ENCODE results near the gene GTF3C2. TPM values are rescaled to one million over a fixed set of nuclear protein-coding genes. Genes with fewer than 3 reads are reported as not detected.

The GTF3C2 gene
- total RNA-seq, 5 donors from 2014 or later (not counting 1 experiment from before 2014, with no cell fraction given): 69.8 to 89.9 (median 82.1) TPM

DNA sequence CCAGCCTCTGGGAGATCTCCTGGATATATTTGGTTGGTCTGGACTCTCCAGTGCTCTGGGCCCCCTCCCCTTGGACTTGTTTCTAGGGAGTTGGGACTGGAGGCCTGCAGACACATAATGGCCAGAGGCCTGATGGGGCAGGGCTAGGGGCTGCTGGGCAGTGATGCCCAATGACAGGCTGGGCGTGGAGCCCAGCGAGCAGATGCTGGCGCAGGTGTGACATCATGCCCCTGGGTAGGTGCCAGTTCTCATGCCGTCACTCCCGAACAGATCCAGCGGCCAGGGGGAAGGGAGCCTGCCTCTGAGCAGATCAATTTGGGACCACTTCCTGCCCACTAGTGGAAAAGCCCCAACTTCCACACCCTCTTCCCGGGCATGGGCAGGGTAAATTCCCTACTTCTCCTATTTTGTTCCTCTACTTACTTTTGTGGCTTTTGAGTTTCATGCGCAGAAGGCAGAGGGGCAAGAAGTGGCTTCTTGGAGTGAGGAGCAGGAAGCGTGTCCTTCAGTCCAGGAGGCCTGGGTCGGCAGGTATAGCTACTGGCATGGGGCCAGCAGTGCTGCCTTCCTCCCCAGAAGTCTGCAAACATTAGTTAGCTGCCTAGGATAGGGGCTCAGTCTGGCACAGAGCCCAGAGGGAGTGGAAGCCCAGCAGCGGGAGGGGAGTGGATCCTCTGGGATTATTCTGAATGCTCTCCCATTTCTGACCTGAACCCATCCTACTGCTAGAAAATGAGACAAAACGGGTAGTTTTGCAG is 39.7 kb downstream of the GTF3C2 start:
- CTCF ChIA-PET: interaction anchor here in 1 of 2 donors (2.6 kb wide), 1 partner anchor 14 kb away, joined by 7 read pairs; no protein-coding TSS in a partner anchor
- POLR2A ChIA-PET: no interaction called here
- H3K36me3 ChIP-seq (ENCODE audit: control insufficient read depth in 2 of 2, extremely low read depth in 1 of 2, insufficient read depth in 1 of 2, low read length in 1 of 2): peaks cover 7 to 13% of the 10 kb centered on the region in 2 donors
- H3K27me3 Mint-ChIP-seq: no peaks in the 10 kb centered on the region
- DNase-seq (no peak), ATAC-seq (replicated peaks in 1 of 4) (no peak)
- 97% methylated on average over 10 of the region's 12 CpGs for WGBS (ENCODE audit: insufficient coverage)
- H3K27ac Mint-ChIP-seq: no peak overlapping the region
- no peak overlapping the region for H3K27ac ChIP-seq (ENCODE audit: low read length)
- no peaks in the 10 kb centered on the region for H3K9me3 Mint-ChIP-seq
- H3K36me3 Mint-ChIP-seq: peaks cover 17% of the 10 kb centered on the region
- H3K4me3 Mint-ChIP-seq: no peak overlapping the region
- H3K4me1 Mint-ChIP-seq: peaks cover 4 to 11% (median 5%) of the 10 kb centered on the region in 3 donors
- H3K4me3 ChIP-seq (ENCODE audit: control insufficient read depth in 1 of 2, extremely low read depth in 1 of 2, low read length in 1 of 2): no peak overlapping the region
- H3K27me3 ChIP-seq (replicated peaks in 1 of 2; ENCODE audit: control insufficient read depth in 2 of 2, extremely low read depth in 1 of 2, insufficient read depth in 2 of 2, low read length in 1 of 2): no peaks in the 10 kb centered on the region
- H3K4me1 ChIP-seq (ENCODE audit: control insufficient read depth in 1 of 2, extremely low read depth in 1 of 2, insufficient read depth in 2 of 2, low read length in 2 of 2): peaks cover 2 to 3% of the 10 kb centered on the region in 2 experiments
- no peaks in the 10 kb centered on the region for H3K9me3 ChIP-seq

DNA sequence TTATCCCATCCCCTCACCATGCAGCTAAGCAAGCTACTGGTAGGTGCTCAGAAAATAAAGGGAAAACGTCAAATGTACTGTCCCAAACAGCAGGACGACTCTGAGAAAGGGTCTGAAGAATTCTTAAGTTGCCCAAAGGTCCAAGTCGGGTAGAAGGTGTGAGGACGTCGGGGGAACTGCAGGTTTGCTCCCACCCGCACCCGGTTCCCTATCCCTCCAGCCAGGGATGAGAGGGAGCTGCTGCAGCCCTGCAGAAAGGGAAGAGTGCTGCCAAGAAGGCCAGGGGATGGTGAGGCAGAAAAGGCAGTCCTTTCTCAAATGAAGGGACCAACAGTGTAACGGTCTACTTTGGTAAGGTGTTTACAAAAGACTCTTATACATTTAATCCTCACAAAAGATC is 41.4 kb downstream of the GTF3C2 start:
- H3K4me1 Mint-ChIP-seq: no peaks in the 10 kb centered on the region
- Histone ChIP-seq H3K27ac (ENCODE audit: low read length) (no peak overlapping the region), H3K4me1 (ENCODE audit: control insufficient read depth in 1 of 2, extremely low read depth in 1 of 2, insufficient read depth in 2 of 2, low read length in 2 of 2) (peaks cover 0 to 2% of the 10 kb centered on the region in 2 experiments), H3K27me3 (replicated peaks in 1 of 2; ENCODE audit: control insufficient read depth in 2 of 2, extremely low read depth in 1 of 2, insufficient read depth in 2 of 2, low read length in 1 of 2) (no peaks in the 10 kb centered on the region), H3K36me3 (ENCODE audit: control insufficient read depth in 2 of 2, extremely low read depth in 1 of 2, insufficient read depth in 1 of 2, low read length in 1 of 2) (peaks cover 17 to 18% of the 10 kb centered on the region in 2 donors), H3K9me3 (no peaks in the 10 kb centered on the region), H3K4me3 (ENCODE audit: control insufficient read depth in 1 of 2, extremely low read depth in 1 of 2, low read length in 1 of 2) (no peak overlapping the region)
- H3K36me3 Mint-ChIP-seq: peaks cover 20% of the 10 kb centered on the region
- H3K27me3 Mint-ChIP-seq: no peaks in the 10 kb centered on the region
- no peaks in the 10 kb centered on the region for H3K9me3 Mint-ChIP-seq
- ChIA-PET CTCF (interaction anchor here in 1 of 2 donors (0.5 kb wide), 1 partner anchor 981 kb away, joined by 3 read pairs; no protein-coding TSS in a partner anchor), POLR2A (no interaction called here)
- DNase-seq: no peak
- WGBS (ENCODE audit: insufficient coverage): 98% methylated on average over 7 of the region's 8 CpGs
- ATAC-seq (replicated peaks in 1 of 4): no peak
- H3K4me3 Mint-ChIP-seq: no peak overlapping the region
- no peak overlapping the region for H3K27ac Mint-ChIP-seq

DNA sequence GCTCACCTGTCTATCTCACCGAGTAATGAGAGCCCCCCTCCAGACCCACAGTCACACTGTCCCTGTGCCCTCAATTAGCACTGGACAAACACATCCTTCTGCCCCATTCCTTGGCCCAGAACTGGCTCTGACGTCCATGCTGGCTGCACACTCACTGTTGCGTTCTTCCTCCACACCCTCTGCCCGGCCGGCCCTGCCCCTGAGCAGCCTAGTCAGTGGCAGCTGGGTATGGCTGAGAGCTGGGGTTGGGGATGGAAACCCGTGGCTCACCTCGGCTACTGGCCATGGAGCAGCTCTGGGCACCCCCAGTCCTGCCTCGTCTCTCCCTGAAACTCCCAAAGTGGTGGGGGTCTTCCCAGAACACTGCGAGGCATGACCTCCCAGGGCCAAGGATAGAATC is 41.9 kb downstream of the GTF3C2 start:
- Mint-ChIP-seq H3K36me3 (peaks cover 23% of the 10 kb centered on the region), H3K4me1 (no peaks in the 10 kb centered on the region), H3K4me3 (no peak overlapping the region), H3K27ac (no peak overlapping the region), H3K9me3 (no peaks in the 10 kb centered on the region), H3K27me3 (no peaks in the 10 kb centered on the region)
- no peak overlapping the region for H3K27ac ChIP-seq (ENCODE audit: low read length)
- H3K36me3 ChIP-seq (ENCODE audit: control insufficient read depth in 2 of 2, extremely low read depth in 1 of 2, insufficient read depth in 1 of 2, low read length in 1 of 2): peaks cover 18 to 19% of the 10 kb centered on the region in 2 donors
- DNase-seq (no peak), ATAC-seq (replicated peaks in 1 of 4) (no peak)
- H3K27me3 ChIP-seq (replicated peaks in 1 of 2; ENCODE audit: control insufficient read depth in 2 of 2, extremely low read depth in 1 of 2, insufficient read depth in 2 of 2, low read length in 1 of 2): no peaks in the 10 kb centered on the region
- ChIA-PET POLR2A (no interaction called here), CTCF (interaction anchor here in 1 of 2 donors (0.5 kb wide), 1 partner anchor 981 kb away, joined by 3 read pairs; no protein-coding TSS in a partner anchor)
- no peaks in the 10 kb centered on the region for H3K9me3 ChIP-seq
- 100% methylated on average over 2 of the region's 9 CpGs for WGBS (ENCODE audit: insufficient coverage)
- peaks cover 0 to 2% of the 10 kb centered on the region in 2 experiments for H3K4me1 ChIP-seq (ENCODE audit: control insufficient read depth in 1 of 2, extremely low read depth in 1 of 2, insufficient read depth in 2 of 2, low read length in 2 of 2)
- H3K4me3 ChIP-seq (ENCODE audit: control insufficient read depth in 1 of 2, extremely low read depth in 1 of 2, low read length in 1 of 2): no peak overlapping the region

DNA sequence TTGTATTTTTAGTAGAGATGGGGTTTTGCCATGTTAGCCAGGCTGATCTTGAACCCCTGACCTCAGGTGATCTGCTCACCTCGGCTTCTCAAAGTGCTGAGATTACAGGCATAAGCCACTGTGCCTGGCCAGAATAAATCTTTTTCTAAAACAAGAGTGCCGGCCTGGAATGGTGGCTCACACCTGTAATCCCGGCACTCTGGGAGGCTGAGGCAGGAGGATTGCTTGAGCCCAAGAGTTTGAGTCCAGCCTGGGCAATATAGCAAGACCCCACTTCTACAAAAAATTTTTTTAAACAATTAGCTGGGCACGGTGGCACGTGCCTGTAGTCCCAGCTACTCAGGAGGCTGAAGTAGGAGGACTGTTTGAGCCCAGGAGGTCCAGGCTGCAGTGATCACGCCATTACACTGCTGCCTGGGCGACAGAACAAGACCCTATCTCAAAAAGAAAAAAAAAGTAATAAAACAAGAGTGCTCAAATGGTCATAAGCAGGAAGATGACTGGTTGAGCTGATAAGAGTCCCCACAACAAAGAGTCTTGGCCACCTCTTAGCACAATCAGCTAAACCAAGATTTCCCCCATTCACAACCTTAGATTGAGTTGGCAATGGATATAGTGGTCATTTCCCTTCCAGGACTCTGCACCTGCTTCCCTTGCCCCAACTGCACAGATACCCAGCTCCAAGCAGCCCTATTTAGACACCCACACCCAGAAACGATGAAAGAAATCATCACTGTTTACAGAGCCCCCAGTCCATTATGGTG is 42.5 kb downstream of the GTF3C2 start:
- WGBS (ENCODE audit: insufficient coverage): 100% methylated on average over 3 of the region's 8 CpGs

DNA sequence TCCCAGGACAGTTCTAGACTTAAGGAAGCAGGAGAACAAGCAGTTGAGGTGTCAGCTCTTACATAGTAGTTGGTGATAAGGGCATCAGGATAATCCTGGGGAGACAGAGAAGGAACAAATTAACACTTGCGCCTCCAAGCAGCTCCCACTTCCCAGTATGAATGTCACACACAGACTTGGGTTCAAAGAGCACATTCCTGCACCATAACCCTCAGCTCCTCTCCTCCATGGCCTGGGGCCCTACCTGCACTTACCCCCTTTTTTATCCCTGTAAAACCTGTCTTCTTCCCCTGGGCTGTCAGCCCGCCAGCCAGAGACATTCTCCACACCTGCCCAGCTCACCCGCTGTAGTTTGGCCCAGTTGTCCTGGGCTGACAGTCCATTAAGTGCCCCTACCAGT is 44.4 kb downstream of the GTF3C2 start:
- POLR2A ChIA-PET: no interaction called here
- WGBS (ENCODE audit: insufficient coverage): 100% methylated on average over 2 of the region's 3 CpGs

More for the DNA sequence above, 42.5 kb downstream of the GTF3C2 start:
- H3K27ac Mint-ChIP-seq: no peak overlapping the region
- Histone ChIP-seq H3K27me3 (replicated peaks in 1 of 2; ENCODE audit: control insufficient read depth in 2 of 2, extremely low read depth in 1 of 2, insufficient read depth in 2 of 2, low read length in 1 of 2) (no peaks in the 10 kb centered on the region), H3K36me3 (ENCODE audit: control insufficient read depth in 2 of 2, extremely low read depth in 1 of 2, insufficient read depth in 1 of 2, low read length in 1 of 2) (peaks cover 18 to 21% of the 10 kb centered on the region in 2 donors), H3K27ac (ENCODE audit: low read length) (no peak overlapping the region), H3K4me1 (ENCODE audit: control insufficient read depth in 1 of 2, extremely low read depth in 1 of 2, insufficient read depth in 2 of 2, low read length in 2 of 2) (peaks cover 0 to 2% of the 10 kb centered on the region in 2 experiments), H3K4me3 (ENCODE audit: control insufficient read depth in 1 of 2, extremely low read depth in 1 of 2, low read length in 1 of 2) (no peak overlapping the region), H3K9me3 (no peaks in the 10 kb centered on the region)
- DNase-seq (no peak), ATAC-seq (replicated peaks in 1 of 4) (no peak)
- peaks cover 0 to 2% (median 0%) of the 10 kb centered on the region in 3 donors for H3K4me1 Mint-ChIP-seq
- no peak overlapping the region for H3K4me3 Mint-ChIP-seq
- POLR2A ChIA-PET: no interaction called here
- H3K36me3 Mint-ChIP-seq: peaks cover 28% of the 10 kb centered on the region
- H3K9me3 Mint-ChIP-seq: no peaks in the 10 kb centered on the region
- no peaks in the 10 kb centered on the region for H3K27me3 Mint-ChIP-seq
- CTCF ChIA-PET: no interaction called here

DNA sequence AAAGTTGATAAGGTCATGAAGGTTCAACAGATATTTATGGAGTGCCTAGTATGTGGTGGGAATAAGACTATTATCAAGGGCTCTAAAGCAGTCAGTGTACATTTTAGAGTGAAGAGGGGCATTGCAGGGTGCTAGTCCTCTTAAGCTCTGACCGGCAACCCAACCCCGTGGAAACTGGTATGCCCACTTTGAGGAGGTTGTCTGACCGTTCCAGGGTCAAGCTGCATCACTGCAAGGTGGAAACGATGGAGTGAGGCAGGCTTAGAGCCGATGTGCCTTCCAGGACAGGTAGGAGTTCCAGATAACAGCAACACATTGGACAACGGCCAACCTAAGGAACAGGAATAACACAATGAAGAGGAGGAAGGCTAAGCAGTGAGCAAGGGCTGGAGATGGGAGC is 46.9 kb downstream of the GTF3C2 start:
- WGBS (ENCODE audit: insufficient coverage): 97% methylated on average over 6 of the region's 6 CpGs
- no peaks in the 10 kb centered on the region for H3K9me3 ChIP-seq
- no peak overlapping the region for H3K27ac Mint-ChIP-seq
- DNase-seq (no peak), ATAC-seq (replicated peaks in 1 of 4) (no peak)
- peaks cover 9 to 21% of the 10 kb centered on the region in 2 donors for H3K27me3 Mint-ChIP-seq
- CTCF ChIA-PET: interaction anchor here in 1 of 2 donors (0.5 to 0.7 kb wide), 2 partner anchors 20 to 97 kb away, joined by 4 to 5 read pairs; no protein-coding TSS in a partner anchor
- peaks cover 25% of the 10 kb centered on the region for H3K36me3 Mint-ChIP-seq
- no peak overlapping the region for H3K4me3 ChIP-seq (ENCODE audit: control insufficient read depth in 1 of 2, extremely low read depth in 1 of 2, low read length in 1 of 2)
- H3K9me3 Mint-ChIP-seq: no peaks in the 10 kb centered on the region
- H3K4me1 ChIP-seq (ENCODE audit: control insufficient read depth in 1 of 2, extremely low read depth in 1 of 2, insufficient read depth in 2 of 2, low read length in 2 of 2): peaks cover 0 to 19% of the 10 kb centered on the region in 2 experiments
- peaks cover 5 to 15% of the 10 kb centered on the region in 2 donors for H3K36me3 ChIP-seq (ENCODE audit: control insufficient read depth in 2 of 2, extremely low read depth in 1 of 2, insufficient read depth in 1 of 2, low read length in 1 of 2)
- H3K27me3 ChIP-seq (replicated peaks in 1 of 2; ENCODE audit: control insufficient read depth in 2 of 2, extremely low read depth in 1 of 2, insufficient read depth in 2 of 2, low read length in 1 of 2): peaks cover 2 to 36% of the 10 kb centered on the region in 2 experiments
- POLR2A ChIA-PET: no interaction called here
- no peak overlapping the region for H3K4me3 Mint-ChIP-seq
- H3K4me1 Mint-ChIP-seq: peaks cover 0 to 11% (median 4%) of the 10 kb centered on the region in 3 donors
- no peak overlapping the region for H3K27ac ChIP-seq (ENCODE audit: low read length)

More for the DNA sequence above, 44.4 kb downstream of the GTF3C2 start:
- H3K27me3 ChIP-seq (replicated peaks in 1 of 2; ENCODE audit: control insufficient read depth in 2 of 2, extremely low read depth in 1 of 2, insufficient read depth in 2 of 2, low read length in 1 of 2): peaks cover 2 to 12% of the 10 kb centered on the region in 2 experiments
- H3K27ac ChIP-seq (ENCODE audit: low read length): no peak overlapping the region
- H3K9me3 ChIP-seq: no peaks in the 10 kb centered on the region
- H3K4me3 ChIP-seq (ENCODE audit: control insufficient read depth in 1 of 2, extremely low read depth in 1 of 2, low read length in 1 of 2): no peak overlapping the region
- no peak for ATAC-seq (replicated peaks in 1 of 4)
- H3K9me3 Mint-ChIP-seq: no peaks in the 10 kb centered on the region
- peaks cover 15 to 21% of the 10 kb centered on the region in 2 donors for H3K36me3 ChIP-seq (ENCODE audit: control insufficient read depth in 2 of 2, extremely low read depth in 1 of 2, insufficient read depth in 1 of 2, low read length in 1 of 2)
- no peak overlapping the region for H3K27ac Mint-ChIP-seq
- H3K36me3 Mint-ChIP-seq: peaks cover 25% of the 10 kb centered on the region
- H3K27me3 Mint-ChIP-seq: peaks cover 0 to 3% of the 10 kb centered on the region in 2 donors
- no peak overlapping the region for H3K4me3 Mint-ChIP-seq
- peaks cover 0 to 5% of the 10 kb centered on the region in 2 experiments for H3K4me1 ChIP-seq (ENCODE audit: control insufficient read depth in 1 of 2, extremely low read depth in 1 of 2, insufficient read depth in 2 of 2, low read length in 2 of 2)
- peaks cover 0 to 4% (median 4%) of the 10 kb centered on the region in 3 donors for H3K4me1 Mint-ChIP-seq
- no peak for DNase-seq
- CTCF ChIA-PET: no interaction called here
